GM04504 (cell line): ENCODE measurements around the gene CDC14A.
"Not testable (repeated sequence)": the region's sequence is repeated elsewhere in the genome, so short reads cannot be mapped to it uniquely, and the experiment has no call there.

Experiments used
- DNase-seq: peaks from one replicate; pipeline ENCODE4 v3.0.0-alpha.2; 2012; ENCODE audit warnings: low read depth

The CDC14A gene, protein sequence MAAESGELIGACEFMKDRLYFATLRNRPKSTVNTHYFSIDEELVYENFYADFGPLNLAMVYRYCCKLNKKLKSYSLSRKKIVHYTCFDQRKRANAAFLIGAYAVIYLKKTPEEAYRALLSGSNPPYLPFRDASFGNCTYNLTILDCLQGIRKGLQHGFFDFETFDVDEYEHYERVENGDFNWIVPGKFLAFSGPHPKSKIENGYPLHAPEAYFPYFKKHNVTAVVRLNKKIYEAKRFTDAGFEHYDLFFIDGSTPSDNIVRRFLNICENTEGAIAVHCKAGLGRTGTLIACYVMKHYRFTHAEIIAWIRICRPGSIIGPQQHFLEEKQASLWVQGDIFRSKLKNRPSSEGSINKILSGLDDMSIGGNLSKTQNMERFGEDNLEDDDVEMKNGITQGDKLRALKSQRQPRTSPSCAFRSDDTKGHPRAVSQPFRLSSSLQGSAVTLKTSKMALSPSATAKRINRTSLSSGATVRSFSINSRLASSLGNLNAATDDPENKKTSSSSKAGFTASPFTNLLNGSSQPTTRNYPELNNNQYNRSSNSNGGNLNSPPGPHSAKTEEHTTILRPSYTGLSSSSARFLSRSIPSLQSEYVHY

DNA sequence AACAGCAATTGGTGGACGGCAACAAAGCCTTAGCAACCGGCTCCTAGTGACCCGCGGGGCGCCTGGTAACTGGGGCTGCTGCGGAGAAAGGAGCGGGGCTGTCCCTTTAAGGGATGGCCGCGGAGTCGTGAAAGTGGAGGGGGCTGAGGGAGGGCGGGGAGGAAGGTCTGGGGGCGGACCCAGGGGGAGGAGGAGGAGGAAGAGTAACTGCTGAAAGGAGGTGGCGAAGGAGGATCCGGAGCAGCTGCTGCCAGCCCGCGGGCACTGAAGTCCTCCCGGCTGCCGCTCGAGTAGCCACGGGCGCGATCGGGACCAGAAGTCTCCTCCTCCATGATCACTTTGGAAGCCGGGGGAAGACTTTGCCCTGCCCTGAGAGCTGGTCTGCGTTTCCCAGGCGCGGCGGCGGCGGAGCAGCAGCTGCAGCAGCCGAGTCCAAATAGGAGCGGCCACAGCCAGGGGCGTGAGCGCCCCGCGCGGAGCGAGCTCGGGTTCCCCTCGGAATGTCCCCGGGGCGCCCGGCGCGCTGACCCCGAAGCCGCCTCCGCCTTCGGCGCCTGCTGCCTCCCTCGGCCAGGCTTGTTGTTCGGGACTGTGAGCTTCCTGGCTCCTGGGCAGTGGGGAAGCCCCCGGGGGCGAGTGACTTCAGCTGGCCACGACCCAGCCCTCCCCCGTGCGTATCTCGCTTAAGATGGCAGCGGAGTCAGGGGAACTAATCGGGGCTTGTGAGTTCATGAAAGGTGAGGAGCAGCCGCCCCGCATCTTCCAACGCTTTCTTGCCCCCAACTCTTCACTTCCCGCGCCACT is at the start of gene CDC14A:
Gene CDC14A (plus strand): TSS at position 240 of the 804 bp plus-strand sequence. CDS start 449 bp downstream, at position 689.
- peak; percentile 88 for DNase-seq

DNA sequence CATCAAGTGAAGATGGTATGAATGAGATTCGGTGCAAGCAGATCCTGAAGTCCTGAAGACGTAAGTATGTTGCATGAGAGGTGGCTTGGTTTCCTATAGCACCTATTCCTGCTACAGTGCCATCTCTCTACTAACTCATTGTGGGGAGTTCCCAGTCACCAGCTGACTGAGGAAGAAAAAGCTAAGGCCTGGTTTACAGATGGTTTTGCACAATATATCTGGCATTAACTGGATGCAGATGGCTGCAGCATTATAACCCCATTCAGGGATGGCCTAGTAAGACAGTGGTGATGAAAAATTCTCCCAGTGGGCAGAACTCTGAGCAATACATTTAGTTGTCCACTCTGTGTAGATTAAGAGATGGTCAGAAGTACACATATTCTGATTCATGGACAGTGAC is 49.6 kb upstream of the CDC14A start:
- no peak for DNase-seq

DNA sequence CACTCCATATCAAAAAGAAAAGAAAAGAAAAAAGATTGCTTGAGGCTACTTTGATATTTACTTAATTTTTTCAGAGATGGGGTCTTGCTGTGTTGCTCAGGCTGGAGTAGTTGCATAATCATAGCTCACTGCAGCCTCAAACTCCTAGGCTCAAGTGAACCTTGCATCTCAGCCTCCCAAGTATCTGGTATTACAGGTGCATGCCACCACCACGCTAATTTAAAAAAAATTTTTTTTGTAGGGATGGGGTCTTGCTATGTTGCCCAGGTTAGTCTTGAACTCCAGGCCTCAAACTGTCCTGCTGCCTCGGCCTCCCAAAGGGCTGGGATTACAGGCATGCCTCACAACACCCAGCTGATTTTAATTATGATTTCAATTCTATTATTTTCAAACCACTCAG is 48.1 kb upstream of the CDC14A start:
- no peak for DNase-seq

DNA sequence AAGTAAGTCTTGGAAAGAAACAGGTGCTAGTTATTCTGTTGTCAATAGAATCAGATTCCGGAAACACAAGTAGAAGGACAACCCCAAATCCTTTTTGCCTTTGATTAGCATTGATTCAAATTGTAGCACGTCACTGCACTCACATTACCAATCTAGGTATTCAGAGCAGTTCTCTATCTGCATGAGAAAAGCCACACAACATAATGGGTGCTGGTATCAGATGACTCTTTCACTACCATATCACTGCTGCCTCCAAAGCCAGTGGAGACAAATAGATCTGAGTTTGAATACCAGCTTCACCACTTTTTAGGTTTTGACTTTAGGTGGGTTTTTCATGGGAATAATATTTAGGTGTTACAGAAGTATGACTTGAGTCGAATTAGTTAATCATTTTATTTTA is 47.4 kb upstream of the CDC14A start:
- no peak for DNase-seq

DNA sequence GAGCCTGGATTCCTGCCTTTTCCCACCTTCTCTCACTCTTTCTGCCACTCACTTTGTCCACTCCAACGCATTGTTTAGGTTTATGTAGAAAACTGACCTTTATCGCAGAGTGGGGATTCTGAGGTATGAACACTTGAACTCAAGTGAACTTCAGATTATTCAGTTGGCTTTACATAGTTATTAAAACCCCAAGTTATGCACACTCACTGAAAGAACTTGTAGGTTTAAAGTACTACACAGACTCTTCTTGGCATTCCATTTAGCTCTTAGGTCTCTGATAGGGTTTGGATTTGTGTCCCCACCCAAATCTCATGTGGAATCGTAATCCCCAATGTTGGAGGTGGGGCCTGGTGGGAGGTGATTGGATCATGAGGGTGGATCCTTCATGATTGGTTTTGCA is 46.4 kb upstream of the CDC14A start:
- DNase-seq, result no peak

- DNase-seq, result no peak
Observed at GRCh38 chr1:100306735-100307313, 45.5 kb upstream of the CDC14A start.

DNA sequence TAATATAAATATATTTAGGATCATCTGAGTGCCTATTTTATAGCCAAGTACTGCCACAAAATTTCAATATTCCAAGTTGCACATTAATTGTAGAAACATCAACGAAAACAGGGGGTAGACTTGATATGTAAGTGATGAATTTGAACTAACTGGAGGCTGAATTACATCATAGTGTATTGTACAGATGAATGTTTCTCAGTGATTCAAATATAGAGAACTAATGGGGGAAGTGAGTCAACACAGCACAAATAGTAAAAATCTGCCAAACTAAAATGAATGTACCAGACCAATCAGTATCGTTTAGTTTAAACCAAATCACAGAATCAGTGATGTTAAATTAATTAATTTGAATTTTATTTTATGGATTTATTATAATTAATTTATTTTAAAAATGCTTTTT is 43.5 kb upstream of the CDC14A start:
- DNase-seq, result no peak

- DNase-seq, result no peak
Observed at GRCh38 chr1:100309863-100310262, 42.4 kb upstream of the CDC14A start.

- DNase-seq, result no peak
Observed at GRCh38 chr1:100313382-100313781, 38.9 kb upstream of the CDC14A start.

DNA sequence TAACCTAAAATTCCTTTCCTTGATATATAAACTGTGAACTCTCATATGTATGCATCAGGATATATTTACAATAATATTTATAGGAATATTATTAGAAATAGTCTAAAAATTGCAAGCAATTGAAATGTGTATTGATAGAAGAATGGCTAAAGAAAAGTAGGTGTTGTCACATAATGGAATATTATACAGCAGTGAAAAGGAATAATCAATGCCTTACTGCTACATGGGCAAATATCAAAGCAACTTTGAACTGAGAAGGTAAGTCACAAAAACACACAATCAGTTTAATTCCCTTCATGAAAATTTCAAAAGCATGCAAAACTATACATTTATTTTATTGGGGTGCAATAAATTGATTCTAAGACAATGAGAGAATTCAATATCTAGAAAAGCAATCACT is 35.7 kb upstream of the CDC14A start:
- no peak for DNase-seq

- DNase-seq, result no peak
Observed at GRCh38 chr1:100320311-100321099, 31.8 kb upstream of the CDC14A start.

GRCh38 chr1:100321100-100321493 is 31.2 kb upstream of the CDC14A start:
- no peak for DNase-seq

- DNase-seq, result no peak
Observed at GRCh38 chr1:100321506-100321905, 30.8 kb upstream of the CDC14A start.

GRCh38 chr1:100322436-100323211 is 29.7 kb upstream of the CDC14A start:
- no peak for DNase-seq

- DNase-seq, result no peak
Observed at GRCh38 chr1:100323419-100324106, 28.7 kb upstream of the CDC14A start.

DNA sequence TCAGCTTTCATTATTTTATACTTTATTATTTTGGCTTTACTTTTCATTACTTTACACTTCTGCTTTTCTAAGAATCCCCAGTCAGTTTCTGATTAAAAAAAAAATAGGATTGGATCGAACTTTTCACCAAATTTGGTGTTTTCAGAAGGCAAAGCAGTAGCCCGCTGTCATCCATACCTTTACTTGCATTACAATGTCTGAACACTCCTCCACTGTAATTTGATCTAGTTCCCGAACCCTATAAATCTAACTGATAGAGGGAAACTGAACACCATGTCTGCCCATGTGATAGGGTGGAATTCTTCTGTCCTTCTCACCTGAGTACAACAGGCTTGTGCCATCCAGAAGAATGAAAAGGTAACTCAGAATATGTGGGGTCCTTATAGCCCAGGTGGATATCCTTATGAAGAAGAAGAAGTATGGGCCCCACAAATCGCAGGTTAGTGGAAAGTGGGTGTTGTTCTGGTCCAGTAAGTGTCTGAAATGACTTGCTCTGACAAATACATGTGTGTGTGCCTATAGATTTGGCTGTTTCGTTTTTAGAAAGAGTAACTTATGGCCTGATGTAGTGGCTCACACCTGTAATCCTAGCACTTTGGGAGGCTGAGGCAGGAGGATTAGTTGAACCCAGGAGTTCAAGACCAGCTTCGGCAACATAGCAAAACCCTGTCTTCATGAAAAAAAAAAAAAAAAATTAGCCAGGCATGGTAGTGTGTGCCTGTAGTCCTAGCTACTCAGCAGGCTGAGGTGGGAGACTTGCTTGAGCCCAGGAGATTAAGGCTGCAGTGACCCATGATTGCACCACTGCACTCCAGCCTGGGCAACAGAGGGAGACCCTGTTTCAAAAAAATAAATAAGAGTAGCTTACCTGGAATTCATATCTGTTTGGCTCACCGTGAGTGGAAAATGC is 26.6 kb upstream of the CDC14A start:
- no peak for DNase-seq

- DNase-seq, result not testable (repeated sequence)
Observed at GRCh38 chr1:100326325-100326670, 26.0 kb upstream of the CDC14A start.

GRCh38 chr1:100328133-100328532 is 24.2 kb upstream of the CDC14A start:
- no peak for DNase-seq

DNA sequence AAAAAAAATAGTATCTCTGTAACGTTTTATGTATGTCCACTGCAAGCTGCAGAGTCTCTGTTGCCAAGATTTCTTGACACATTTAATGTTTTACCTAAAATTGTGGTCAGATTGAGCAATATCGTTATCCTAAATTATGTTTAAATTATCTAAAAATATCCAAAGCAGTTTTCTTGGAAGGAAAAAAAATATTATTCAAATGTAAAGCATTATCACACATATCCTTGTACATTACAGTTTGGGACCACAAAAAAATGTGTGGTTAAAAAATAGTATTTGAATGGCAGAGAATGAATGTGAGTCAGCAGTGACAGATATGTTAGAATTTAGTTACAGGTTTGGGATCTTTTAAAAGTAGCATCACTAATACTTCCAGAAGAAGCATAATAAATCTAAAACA is 21.2 kb upstream of the CDC14A start:
- DNase-seq, result not testable (repeated sequence)
